ENCODE data around the gene THTPA. TPM values are rescaled to one million over a fixed set of nuclear protein-coding genes. Genes with fewer than 3 reads are reported as not detected.

Gene THTPA
- total and polyA plus RNA-seq, 2 of the 13 experiments (the other 11 are each of a cell fraction or from before 2014, with no cell fraction given), result 7.4 to 8.7 TPM

GRCh38 chr14:23528555-23528954, 27.5 kb upstream of the THTPA start:
- ATAC-seq (peak; percentile 49), FAIRE-seq (peak; percentile 68), DNase-seq (ENCODE audit: low spot score) (no peak)
- no TSS peak for BruUV-seq (replicated peaks)
- CTCF ChIA-PET (ENCODE audit: low intra/inter-chr PET ratio, low total read pairs), result no interaction called here
- H3K9ac ChIP-seq (ENCODE audit: insufficient read depth, low read depth, low read length), result no peak overlapping the region
- no peak overlapping the region for H3K4me2 ChIP-seq (ENCODE audit: low read depth, low read length)
- intact Hi-C loops (cut with micrococcal nuclease; ENCODE audit: unreplicated experiment) (no loop called here), in situ Hi-C loops (cut with HindIII; ENCODE audit: extremely low pct_ligation_motif_present, low pct_unique_long_range_greater_than_20kb) (no loop called here)
- no peaks in the 10 kb centered on the region for H3K4me1 ChIP-seq (ENCODE audit: insufficient read depth, low read length)
- WGBS (ENCODE audit: low lambda C conversion rate), result 89% methylated on average over 1 of the region's 1 CpG
- no peaks in the 10 kb centered on the region for H3K9me3 ChIP-seq (ENCODE audit: low read length)
- no peaks in the 10 kb centered on the region for H3K27me3 ChIP-seq (ENCODE audit: control insufficient read depth in 1 of 2, insufficient read depth in 2 of 2, low read length in 2 of 2)
- POLR2A ChIA-PET, result no interaction called here
- H4K20me1 ChIP-seq (ENCODE audit: insufficient read depth, low read length), result no peaks in the 10 kb centered on the region
- H3K36me3 ChIP-seq (replicated peaks in 1 of 2; ENCODE audit: control insufficient read depth in 1 of 2, insufficient read depth in 2 of 2, low read length in 2 of 2), result no peaks in the 10 kb centered on the region
- H2AFZ ChIP-seq (ENCODE audit: low read length), result no peak overlapping the region
- no peak overlapping the region for H3K4me3 ChIP-seq (replicated peaks in 1 of 3; ENCODE audit: insufficient read depth in 1 of 3, low read depth in 2 of 3, low read length in 3 of 3)
- H3K27ac ChIP-seq (ENCODE audit: extremely low read length, insufficient read depth, low read length), result no peak overlapping the region
- no peaks in the 10 kb centered on the region for H3K79me2 ChIP-seq (ENCODE audit: insufficient read depth, low read length)
- TF ChIP-seq ZBTB43 (CRISPR knock-in tag; conservative IDR thresholded peaks at IDR 0.05) (no peak), HNRNPL (IDR thresholded peaks at IDR 0.05; ENCODE audit: low read depth, low read length) (no peak), MIER3 (CRISPR knock-in tag; IDR thresholded peaks at IDR 0.05; ENCODE audit: borderline replicate concordance) (no peak), LRRFIP1 (CRISPR knock-in tag; conservative IDR thresholded peaks at IDR 0.05) (no peak), POGK (CRISPR knock-in tag; conservative IDR thresholded peaks at IDR 0.05) (no peak), ZNF572 (CRISPR knock-in tag; IDR thresholded peaks at IDR 0.05) (no peak), ZNF761 (CRISPR knock-in tag; conservative IDR thresholded peaks at IDR 0.05) (no peak), KLF9 (CRISPR knock-in tag; IDR thresholded peaks at IDR 0.05; ENCODE audit: low read depth) (no peak), JUND (CRISPR knock-in tag; IDR thresholded peaks at IDR 0.05) (no peak), ARNT2 (CRISPR knock-in tag; IDR thresholded peaks at IDR 0.05; ENCODE audit: low read depth) (no peak), ZNF224 (CRISPR knock-in tag; IDR thresholded peaks at IDR 0.05) (no peak), ZFP82 (CRISPR knock-in tag; IDR thresholded peaks at IDR 0.05; ENCODE audit: borderline replicate concordance) (no peak), EED (CRISPR knock-in tag; IDR thresholded peaks at IDR 0.05) (no peak), ZNF660 (CRISPR knock-in tag; IDR thresholded peaks at IDR 0.05; ENCODE audit: borderline replicate concordance, low read depth) (no peak), POLR2G (IDR thresholded peaks at IDR 0.05; ENCODE audit: low read depth, low read length) (no peak), ZBTB8A (CRISPR knock-in tag; IDR thresholded peaks at IDR 0.05; ENCODE audit: borderline replicate concordance, low read depth) (no peak), STAG1 (CRISPR knock-in tag; IDR thresholded peaks at IDR 0.05) (0 out of 2 replicates have a peak, but pooled peaks have one; percentile 13), TRAFD1 (CRISPR knock-in tag; IDR thresholded peaks at IDR 0.05; ENCODE audit: borderline replicate concordance) (no peak)

Data from HepG2 (cell line).